Measurements from ENCODE around the gene DYNLRB1.
"Not testable (repeated sequence)": the region's sequence is repeated elsewhere in the genome, so short reads cannot be mapped to it uniquely, and the experiment has no call there.

The DYNLRB1 gene

DNA sequence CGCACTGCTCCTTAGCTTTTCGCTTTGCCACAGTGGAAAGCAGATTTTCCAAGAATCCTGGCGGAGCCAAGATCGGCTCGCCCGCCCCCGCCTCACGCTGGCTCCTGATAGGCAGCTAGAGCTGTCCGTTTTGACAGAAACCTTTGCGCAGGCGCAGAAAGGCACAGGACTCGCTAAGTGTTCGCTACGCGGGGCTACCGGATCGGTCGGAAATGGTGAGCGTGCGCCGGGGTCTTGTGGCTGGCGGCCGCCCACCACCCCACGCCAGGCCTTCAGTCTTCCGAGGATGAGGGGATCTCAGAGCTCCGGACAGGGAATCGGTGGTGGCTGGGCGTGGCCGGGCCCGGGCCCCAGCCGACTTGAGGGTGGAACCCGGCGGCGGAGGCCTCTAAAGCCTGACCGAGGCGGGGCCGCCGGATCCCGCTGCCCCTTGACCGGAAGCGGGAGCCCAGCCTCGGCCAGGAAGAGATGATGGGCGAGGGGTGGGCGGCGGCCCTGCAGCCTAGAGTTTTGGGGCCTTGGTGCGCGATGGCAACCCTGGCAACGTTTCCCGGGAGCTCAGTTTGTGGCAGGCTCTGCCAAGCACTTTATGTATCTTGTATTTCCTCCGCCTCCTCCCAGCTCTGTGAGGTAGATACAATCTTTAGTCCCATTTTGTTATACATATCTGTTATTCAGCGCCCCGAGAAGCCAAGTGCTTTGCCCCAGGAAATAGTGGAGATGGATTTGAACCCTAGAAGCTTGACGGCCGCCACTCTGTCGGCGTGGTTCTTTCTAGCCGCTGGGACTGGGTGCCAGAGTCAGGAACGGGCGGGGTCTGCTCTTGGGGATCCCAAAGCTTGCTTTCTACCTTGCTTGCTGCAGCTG, at the start of gene DYNLRB1:
Gene DYNLRB1, plus strand, starts transcription at position 176 of the 867 bp plus-strand sequence. Its CDS starts 37 bp downstream, at position 213.
- DNase-seq (ENCODE audit: low spot score): peak; percentile 94

- no peak for DNase-seq (ENCODE audit: low spot score)
Observed at GRCh38 chr20:34468951-34469350, 47.3 kb upstream of the DYNLRB1 start.

GRCh38 chr20:34472246-34472925, 43.8 kb upstream of the DYNLRB1 start:
- peak; percentile 47 for DNase-seq (ENCODE audit: low spot score)

GRCh38 chr20:34473262-34473883, 42.8 kb upstream of the DYNLRB1 start:
- no peak for DNase-seq (ENCODE audit: low spot score)

DNA sequence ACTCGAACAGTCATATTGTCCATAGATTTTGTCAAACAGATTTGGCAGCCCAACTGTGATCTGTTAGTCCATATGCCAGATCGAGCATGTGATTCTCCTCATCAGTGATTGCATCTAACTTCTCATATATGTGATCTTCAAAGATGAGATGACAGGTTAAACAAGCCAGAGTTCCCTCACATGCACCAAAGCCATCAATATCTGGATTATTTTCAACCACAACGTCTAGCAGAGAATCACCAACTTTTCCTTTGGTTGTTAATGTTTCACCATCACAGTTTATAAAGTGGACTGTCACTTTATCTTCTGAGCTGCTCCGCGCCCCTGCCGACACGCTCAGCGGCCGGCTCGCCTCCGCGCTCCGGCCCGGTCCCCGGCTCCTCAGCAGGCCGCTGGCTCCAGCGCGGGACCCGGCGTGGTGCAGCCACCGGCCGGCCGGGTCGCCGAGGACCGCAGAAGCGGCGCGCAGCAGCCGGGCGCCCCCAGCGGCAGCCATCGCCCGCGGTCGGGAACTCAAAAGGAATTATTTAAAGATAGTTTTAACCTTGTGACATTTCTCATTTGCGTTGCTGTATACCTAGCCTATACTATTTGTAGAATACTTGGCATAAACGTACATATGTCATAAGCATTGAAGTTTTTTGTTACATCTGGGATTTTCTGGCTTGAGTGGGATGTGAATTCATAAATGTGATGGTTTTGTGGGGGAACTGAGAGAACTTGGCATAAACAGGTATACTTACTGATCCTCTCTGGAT, 40.1 kb upstream of the DYNLRB1 start:
- DNase-seq (ENCODE audit: low spot score): peak; percentile 38

DNA sequence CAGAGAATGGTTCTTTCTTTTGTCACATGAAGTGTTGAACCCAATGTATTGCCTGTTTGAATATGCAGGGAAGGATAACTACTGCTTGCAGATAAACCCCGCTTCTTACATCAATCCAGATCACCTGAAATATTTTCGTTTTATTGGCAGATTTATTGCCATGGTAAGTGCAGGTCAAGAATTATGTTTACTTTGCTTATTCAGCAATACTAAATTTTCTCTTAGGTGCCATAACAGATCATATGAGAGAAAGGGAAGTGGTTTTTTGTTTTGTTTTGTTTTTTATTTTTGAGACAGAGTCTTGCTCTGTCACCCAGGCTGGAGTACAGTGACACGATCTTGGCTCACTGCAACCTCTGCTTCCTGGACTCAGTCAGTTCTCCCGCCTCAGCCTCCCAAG, 36.6 kb upstream of the DYNLRB1 start:
- no peak for DNase-seq (ENCODE audit: low spot score)

- DNase-seq (ENCODE audit: low spot score): not testable (repeated sequence)
Observed at GRCh38 chr20:34482154-34482553, 34.1 kb upstream of the DYNLRB1 start.

DNA sequence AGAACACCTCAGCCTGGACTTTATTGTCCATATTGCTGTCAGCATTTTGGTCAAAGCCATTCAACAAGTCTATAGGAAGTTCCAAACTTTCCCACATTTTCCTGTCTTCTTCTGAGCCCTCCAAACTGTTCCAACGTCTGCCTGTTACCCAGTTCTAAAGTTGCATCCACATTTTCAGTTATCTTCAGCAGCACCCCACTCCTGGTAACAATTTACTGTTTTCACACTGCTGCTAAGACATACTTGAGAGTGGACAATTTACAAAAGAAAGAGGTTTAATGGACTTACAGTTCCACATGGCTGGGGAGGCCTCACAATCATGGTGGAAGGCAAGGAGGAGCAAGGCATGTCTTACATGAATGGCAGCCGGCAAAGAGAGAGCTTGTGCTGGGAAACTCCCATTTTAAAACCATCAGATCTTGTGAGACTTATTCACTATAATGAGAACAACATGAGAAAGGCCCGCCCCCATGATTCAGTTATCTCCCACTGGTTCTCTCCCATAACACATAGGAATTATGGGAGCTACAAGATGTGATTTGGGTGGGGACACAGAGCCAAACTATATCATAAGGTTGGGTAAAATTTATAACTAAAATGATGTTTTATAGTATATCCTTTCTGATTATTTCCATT, 32.5 kb upstream of the DYNLRB1 start:
- not testable (repeated sequence) for DNase-seq (ENCODE audit: low spot score)

DNA sequence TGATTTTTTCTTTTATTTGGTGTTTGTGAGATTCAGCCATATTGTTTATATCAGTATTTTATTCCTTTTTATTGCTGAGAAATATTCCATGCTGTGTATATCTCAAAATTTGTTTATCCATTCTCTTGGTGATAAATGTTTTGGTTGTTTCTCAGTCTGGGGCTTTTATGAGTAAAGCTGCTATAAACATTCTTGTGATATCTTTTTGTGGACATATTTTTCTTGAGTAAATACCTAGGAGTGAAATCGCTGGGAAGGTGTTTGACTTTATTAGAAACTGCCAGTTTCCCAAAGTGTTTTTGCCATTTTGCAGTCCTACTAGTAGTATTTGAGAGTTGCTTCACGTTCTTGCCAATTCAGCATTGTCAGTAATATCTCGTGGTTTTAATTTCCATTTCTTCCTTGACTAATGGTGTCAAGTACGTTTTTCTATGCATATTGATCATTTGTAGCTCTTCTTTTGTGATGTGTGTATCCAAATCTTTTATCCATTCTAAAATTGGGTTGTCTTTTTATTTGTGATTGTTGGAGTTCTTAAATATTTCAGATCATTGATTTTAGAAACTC, 31.1 kb upstream of the DYNLRB1 start:
- DNase-seq (ENCODE audit: low spot score): no peak

DNA sequence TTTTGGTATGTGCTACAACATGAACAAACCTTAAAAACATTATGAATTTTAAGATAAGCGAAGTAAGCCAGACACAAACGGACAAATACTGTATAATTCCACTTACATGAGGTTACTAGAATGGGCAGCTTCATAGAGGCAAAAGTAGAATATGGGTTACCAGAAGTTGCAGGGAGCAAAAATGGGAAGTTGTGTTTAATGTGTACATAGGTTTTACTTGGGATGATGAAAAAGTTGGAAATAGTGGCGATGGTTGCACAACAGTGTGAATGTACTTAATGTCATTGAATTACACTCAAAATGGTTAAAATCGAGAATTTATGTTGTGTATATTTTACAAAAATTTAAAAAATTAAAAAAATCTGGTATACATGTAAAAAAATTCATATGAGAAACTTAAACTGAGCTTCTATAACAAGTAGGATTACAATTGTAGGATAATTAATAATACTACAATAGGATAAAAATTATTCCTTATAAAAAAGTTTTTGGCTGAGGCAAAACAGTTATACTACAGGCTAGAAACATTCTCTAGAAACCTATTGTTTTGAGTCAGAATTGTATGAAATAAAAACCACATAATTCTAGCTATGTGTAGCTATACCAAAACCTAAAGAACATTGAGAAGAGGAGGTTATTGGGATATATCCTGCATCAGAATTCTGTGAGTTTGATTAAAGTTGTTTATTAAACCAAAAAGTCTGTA, 24.8 kb upstream of the DYNLRB1 start:
- no peak for DNase-seq (ENCODE audit: low spot score)

DNA sequence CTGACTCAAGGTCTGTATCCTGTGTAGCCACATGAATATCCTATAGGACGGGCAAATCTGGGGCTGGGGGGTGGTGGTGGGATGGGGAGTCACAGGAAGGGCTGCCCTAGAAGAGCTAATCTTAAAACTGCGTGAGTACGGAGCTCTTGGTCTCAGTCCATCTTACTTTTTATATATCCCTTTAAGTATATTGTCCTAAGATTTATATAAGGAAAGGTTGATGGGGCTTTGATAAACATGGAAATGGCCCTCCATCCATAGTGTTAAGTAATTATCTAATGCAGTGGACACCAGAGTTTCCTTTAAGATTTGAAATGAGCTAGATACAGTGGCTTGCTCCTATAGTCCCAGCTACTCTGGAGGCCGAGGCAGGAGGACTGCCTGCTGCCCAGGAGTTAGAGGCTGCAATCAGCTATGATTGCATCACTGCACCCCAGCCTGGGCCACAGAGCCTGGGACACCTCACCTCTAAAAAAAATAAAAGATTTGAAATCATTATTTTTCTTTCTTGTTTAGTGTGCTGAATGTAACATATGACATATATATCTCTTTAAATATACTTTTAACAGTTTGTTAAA, 24.2 kb upstream of the DYNLRB1 start:
- no peak for DNase-seq (ENCODE audit: low spot score)

DNA sequence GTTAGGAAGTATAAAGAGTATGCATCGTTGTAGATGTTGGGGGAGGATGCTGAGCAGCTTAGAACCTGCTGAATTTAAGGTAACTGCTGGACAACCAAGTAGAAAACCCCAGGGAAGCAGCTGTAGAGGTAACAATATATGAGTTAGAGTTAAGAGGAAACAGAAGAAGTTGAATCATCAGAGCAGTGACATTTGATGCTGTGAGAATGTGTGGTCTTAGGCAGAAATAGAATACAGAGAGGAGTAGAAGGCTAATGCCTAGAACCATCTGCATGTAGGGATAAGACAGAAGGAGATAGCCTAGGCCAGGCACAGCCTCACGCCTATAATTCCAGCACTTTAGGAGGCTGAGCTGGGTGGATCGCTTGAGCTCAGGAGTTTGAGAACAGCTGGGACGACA, 22.6 kb upstream of the DYNLRB1 start:
- no peak for DNase-seq (ENCODE audit: low spot score)

DNA sequence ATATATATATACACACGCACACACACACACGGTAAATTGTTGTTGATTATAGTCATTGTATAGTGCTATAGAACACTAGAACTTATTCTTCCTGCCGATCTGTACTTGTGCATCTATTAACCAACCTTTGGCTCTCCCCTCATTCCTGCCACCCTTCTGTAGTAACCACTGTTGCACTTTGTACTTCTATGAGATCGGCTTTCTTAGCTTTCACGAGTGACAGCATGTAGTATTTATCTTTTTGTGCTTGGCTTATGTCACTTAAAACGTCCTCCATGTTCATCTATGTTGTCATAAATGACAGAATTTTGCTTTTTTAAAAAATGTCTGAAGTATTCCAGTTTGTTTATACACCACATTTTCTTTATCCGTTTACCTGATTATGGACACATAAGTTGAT, 20.9 kb upstream of the DYNLRB1 start:
- DNase-seq (ENCODE audit: low spot score): no peak

GRCh38 chr20:34495916-34496315, 20.3 kb upstream of the DYNLRB1 start:
- no peak for DNase-seq (ENCODE audit: low spot score)

- DNase-seq (ENCODE audit: low spot score): not testable (repeated sequence)
Observed at GRCh38 chr20:34497596-34497995, 18.6 kb upstream of the DYNLRB1 start.

DNA sequence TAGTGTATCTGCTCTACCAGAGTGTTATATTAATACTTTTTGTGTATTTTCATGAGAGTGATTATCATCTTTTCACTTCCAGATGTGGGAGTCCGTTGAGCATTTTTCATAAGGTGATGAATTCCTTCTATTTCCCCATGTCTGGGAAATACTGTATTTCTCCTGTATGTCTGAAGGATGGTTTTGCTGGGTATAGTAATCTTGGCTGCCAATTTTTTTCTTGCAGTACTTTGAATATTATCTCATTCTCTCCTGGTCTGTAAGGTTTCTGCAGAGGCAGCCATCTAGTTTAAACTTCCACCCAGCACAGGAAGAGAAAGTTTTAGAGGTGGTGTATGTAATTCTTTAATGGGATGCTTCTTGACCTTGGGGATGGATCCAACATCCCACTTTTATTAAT, 15.4 kb upstream of the DYNLRB1 start:
- DNase-seq (ENCODE audit: low spot score): no peak

GRCh38 chr20:34506480-34506879, 9.7 kb upstream of the DYNLRB1 start:
- DNase-seq (ENCODE audit: low spot score): no peak

DNA sequence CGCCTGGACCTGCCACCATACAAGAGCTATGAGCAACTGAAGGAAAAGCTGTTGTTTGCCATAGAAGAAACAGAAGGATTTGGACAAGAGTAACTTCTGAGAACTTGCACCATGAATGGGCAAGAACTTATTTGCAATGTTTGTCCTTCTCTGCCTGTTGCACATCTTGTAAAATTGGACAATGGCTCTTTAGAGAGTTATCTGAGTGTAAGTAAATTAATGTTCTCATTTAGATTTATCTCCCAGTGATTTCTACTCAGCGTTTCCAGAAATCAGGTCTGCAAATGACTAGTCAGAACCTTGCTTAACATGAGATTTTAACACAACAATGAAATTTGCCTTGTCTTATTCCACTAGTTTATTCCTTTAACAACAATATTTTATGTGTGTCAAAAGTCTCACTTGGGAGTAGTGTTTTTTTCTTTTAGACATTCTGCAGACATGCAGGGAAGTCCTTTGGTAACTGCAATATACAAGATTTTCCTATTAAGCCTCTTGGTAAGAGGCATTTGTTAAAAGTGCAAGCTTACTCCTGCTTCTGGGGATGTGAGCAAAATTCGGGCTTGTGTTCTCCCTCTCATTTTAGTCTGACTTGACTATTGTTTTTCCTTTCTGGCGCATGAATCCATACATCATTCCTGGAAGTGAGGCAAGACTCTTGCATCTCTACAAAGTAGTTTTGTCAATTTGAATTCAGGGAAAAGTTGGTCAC, 8.4 kb upstream of the DYNLRB1 start:
- DNase-seq (ENCODE audit: low spot score): no peak

GRCh38 chr20:34510575-34510974, 5.6 kb upstream of the DYNLRB1 start:
- no peak for DNase-seq (ENCODE audit: low spot score)

DNA sequence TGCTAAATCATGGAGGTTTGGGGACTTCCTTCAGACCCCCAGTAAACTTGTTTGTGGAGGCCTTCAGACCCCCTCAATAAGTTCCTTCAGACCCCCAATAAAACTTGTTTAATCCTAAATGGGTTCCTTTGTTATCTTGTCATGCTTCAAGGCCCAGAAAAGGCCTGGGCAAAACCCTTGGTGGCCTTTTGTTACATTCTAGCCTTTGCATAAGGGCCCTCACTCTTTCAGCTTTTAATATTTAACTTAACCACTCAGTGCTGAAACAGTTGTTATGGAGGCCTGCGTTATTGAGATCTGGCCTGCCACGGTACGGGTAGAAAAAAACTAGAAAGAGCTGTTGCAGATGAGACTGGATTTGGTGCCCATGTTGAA, 4.3 kb upstream of the DYNLRB1 start:
- no peak for DNase-seq (ENCODE audit: low spot score)

All from hepatic stellate cell (primary cell).